GM23338 (cell line): Measurements from ENCODE around the gene CIAO1. TPM values are rescaled to one million over a fixed set of nuclear protein-coding genes. Genes with fewer than 3 reads are reported as not detected.

Experiments used
- ATAC-seq: fragments of 200-7000 bp; cut with Tn5 transposase; 3 replicates; pipeline ENCODE4 v1.9.1; 2020
- DNase-seq: peaks from one replicate; pipeline ENCODE4 v3.0.0-alpha.2; 2015; ENCODE audit warnings: low spot score
- H2AFZ ChIP-seq: fragments of 200-600 bp; sonication (generic); 2 replicates; pipeline ENCODE4 v1.8.0; 2016; ENCODE audit warnings: antibody characterized with exemption, mild to moderate bottlenecking, moderate library complexity
- H3F3A ChIP-seq: fragments of 200-600 bp; sonication (generic); replicated peaks from 2 replicates; pipeline ENCODE4 v1.8.0; 2017; ENCODE audit warnings: antibody characterized with exemption, mixed run types, low read depth
- H3K27ac ChIP-seq: fragments of 200-600 bp; sonication (generic); 2 replicates; pipeline ENCODE4 v1.6.1; 2016; ENCODE audit warnings: low read depth
- H3K27me3 ChIP-seq: fragments of 200-600 bp; sonication (generic); 2 replicates; pipeline ENCODE4 v1.8.0; 2016; ENCODE audit warnings: mild to moderate bottlenecking, mixed run types, moderate library complexity; ENCODE audit not compliant: insufficient read depth
- H3K36me3 ChIP-seq: fragments of 200-600 bp; sonication (generic); 2 replicates; pipeline ENCODE4 v1.8.0; 2016; ENCODE audit warnings: mild to moderate bottlenecking; ENCODE audit not compliant: insufficient read depth
- H3K4me1 ChIP-seq: fragments of 200-600 bp; sonication (generic); 2 replicates; pipeline ENCODE4 v1.8.0; 2016; ENCODE audit warnings: mild to moderate bottlenecking, moderate library complexity; ENCODE audit not compliant: insufficient read depth
- H3K4me2 ChIP-seq: fragments of 200-600 bp; sonication (generic); 2 replicates; pipeline ENCODE4 v1.7.1; 2017; ENCODE audit warnings: mixed run types
- H3K4me3 ChIP-seq: fragments of 200-600 bp; sonication (generic); 2 replicates; pipeline ENCODE4 v1.6.1; 2016; ENCODE audit warnings: mixed run types
- H3K79me2 ChIP-seq: fragments of 200-600 bp; sonication (generic); replicated peaks from 2 replicates; pipeline ENCODE4 v1.8.0; 2017; ENCODE audit warnings: mild to moderate bottlenecking; ENCODE audit not compliant: insufficient read depth
- H3K9me2 ChIP-seq: fragments of 200-600 bp; sonication (generic); 2 replicates; pipeline ENCODE4 v1.8.0; 2017; ENCODE audit not compliant: insufficient read depth
- H4K20me1 ChIP-seq: fragments of 200-600 bp; sonication (generic); replicated peaks from 2 replicates; pipeline ENCODE4 v1.8.0; 2017; ENCODE audit warnings: mild to moderate bottlenecking; ENCODE audit not compliant: insufficient read depth
- H3K27ac Mint-ChIP-seq: 2 replicates; pipeline ENCODE4 v1.8.0; 2020; ENCODE audit warnings: inconsistent platforms, mild to moderate bottlenecking, moderate library complexity, mixed read lengths
- H3K27me3 Mint-ChIP-seq: 3 replicates; pipeline ENCODE4 v1.8.0; 2022; ENCODE audit warnings: low read depth, mild to moderate bottlenecking, moderate library complexity, mixed read lengths, inconsistent platforms; ENCODE audit not compliant: insufficient read depth, poor library complexity
- H3K36me3 Mint-ChIP-seq: 3 replicates; pipeline ENCODE4 v1.8.0; 2021; ENCODE audit warnings: low read depth, mild to moderate bottlenecking, inconsistent platforms, moderate library complexity, mixed read lengths
- H3K4me1 Mint-ChIP-seq: 3 replicates; pipeline ENCODE4 v1.8.0; 2020; ENCODE audit warnings: mild to moderate bottlenecking, inconsistent platforms, mixed read lengths
- H3K4me3 Mint-ChIP-seq: 3 replicates; pipeline ENCODE4 v1.8.0; 2021; ENCODE audit warnings: moderate library complexity, mild to moderate bottlenecking, inconsistent platforms, mixed read lengths
- H3K9me3 Mint-ChIP-seq: 3 replicates; pipeline ENCODE4 v1.8.0; 2020; ENCODE audit warnings: moderate library complexity, mild to moderate bottlenecking, inconsistent platforms, mixed read lengths
- CREB1 ChIP-seq: fragments of 250-450 bp; sonication (Bioruptor Pico); IDR thresholded peaks from 2 replicates; pipeline ENCODE4 v1.5.0; 2020; ENCODE audit warnings: low read depth, mild to moderate bottlenecking, moderate library complexity
- EZH2 ChIP-seq: fragments of 200-600 bp; sonication (generic); IDR thresholded peaks from one replicate; pipeline ENCODE4 v1.8.0; 2017; ENCODE audit warnings: antibody characterized with exemption, mild to moderate bottlenecking, low read depth; ENCODE audit not compliant: unreplicated experiment
- EZH2phosphoT487 ChIP-seq: fragments of 200-600 bp; sonication (generic); IDR thresholded peaks from one replicate; pipeline ENCODE4 v1.8.1; 2018; ENCODE audit warnings: antibody characterized with exemption; ENCODE audit not compliant: unreplicated experiment
- JUNB ChIP-seq: IDR thresholded peaks from one replicate; pipeline ENCODE4 v1.6.1; 2016; ENCODE audit warnings: antibody characterized with exemption; ENCODE audit not compliant: unreplicated experiment
- NANOG ChIP-seq: IDR thresholded peaks from 2 replicates; pipeline ENCODE4 v1.6.1; 2016; ENCODE audit warnings: antibody characterized with exemption, borderline replicate concordance
- POLR2AphosphoS5 ChIP-seq: IDR thresholded peaks from 2 replicates; pipeline ENCODE4 v1.6.1; 2016; ENCODE audit warnings: antibody characterized with exemption, low read depth
- STAT1 ChIP-seq: IDR thresholded peaks from one replicate; pipeline ENCODE4 v1.6.1; 2016; ENCODE audit warnings: antibody characterized with exemption; ENCODE audit not compliant: unreplicated experiment
- ZNF114 ChIP-seq: fragments of 250-450 bp; sonication (Bioruptor Pico); IDR thresholded peaks from 2 replicates; pipeline ENCODE4 v1.5.0; 2020; ENCODE audit warnings: mild to moderate bottlenecking, moderate library complexity
- ZNF331 ChIP-seq: fragments of 250-450 bp; sonication (Bioruptor Pico); IDR thresholded peaks from 2 replicates; pipeline ENCODE4 v1.5.0; 2020; ENCODE audit warnings: low read depth, mild to moderate bottlenecking, moderate library complexity
- polyA plus RNA-seq: library from polyadenylated mRNA; unstranded; fragments of >200 nt; fragmentation: Nextera tagmentation; extraction: Ambion mirVana; gene quantifications from 2 replicates; pipeline ENCODE4 v1.2.1, GENCODE V29; 2016
- total RNA-seq: library from RNA; depleted of rRNA; stranded (reverse); fragments of >200 nt; shearing (Covaris generic); gene quantifications from 2 replicates; pipeline ENCODE4 v1.2.3, GENCODE V29; 2014
- TF ChIP-seq, protein P1 (sequence below): IDR thresholded peaks from one replicate; pipeline ENCODE4 v1.6.1; 2018; ENCODE audit warnings: antibody characterized with exemption; ENCODE audit not compliant: unreplicated experiment
- TF ChIP-seq, protein P2 (sequence below), 2 experiments: fragments of 200-600 bp in 1 of 2; sonication (generic) in 1 of 2; conservative IDR thresholded peaks; 2 replicates each; pipeline versions ENCODE4 v1.5.1 to v1.6.1; 2016 to 2017; ENCODE audit warnings: antibody characterized with exemption in 2 of 2, low read depth in 2 of 2, mild to moderate bottlenecking in 2 of 2, moderate library complexity in 1 of 2
- TF ChIP-seq, protein P3 (sequence below): fragments of 250-450 bp; sonication (Bioruptor Pico); IDR thresholded peaks from 2 replicates; pipeline ENCODE4 v1.5.0; 2020; ENCODE audit warnings: mild to moderate bottlenecking, moderate library complexity
- TF ChIP-seq, protein P4 (sequence below): IDR thresholded peaks from 2 replicates; pipeline ENCODE4 v1.6.1; 2016; ENCODE audit warnings: antibody characterized with exemption

CIAO1 gene
- total and polyA plus RNA-seq, 2 experiments from 2014 or later: 48.8 to 119 TPM

DNA sequence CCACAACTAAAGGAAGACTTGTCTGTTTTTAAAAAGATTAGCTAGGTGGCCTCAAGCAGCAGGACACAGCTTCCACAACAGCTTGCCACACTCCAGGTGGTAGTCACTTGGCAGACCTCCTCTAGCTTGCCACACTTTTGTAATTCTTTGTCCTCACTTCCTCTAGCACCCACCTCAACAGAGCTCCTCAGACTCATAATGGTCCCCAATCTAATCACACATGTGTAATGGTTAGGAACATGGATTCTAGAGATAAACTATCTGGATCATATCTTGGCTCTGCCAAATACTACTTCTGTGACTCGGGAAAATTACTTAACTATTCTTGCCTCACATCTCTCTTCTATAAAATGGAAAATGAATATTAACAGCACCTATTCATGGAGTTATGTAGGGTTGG is 35.8 kb downstream of the CIAO1 start:
- Histone ChIP-seq H3F3A (no peaks in the 10 kb centered on the region; the same call in 1 of the 2 replicates), H3K79me2 (peaks cover 38% of the 10 kb centered on the region), H3K9me2 (no peaks in the 10 kb centered on the region), H2AFZ (no peak overlapping the region), H3K27me3 (no peaks in the 10 kb centered on the region), H4K20me1 (peaks cover 14% of the 10 kb centered on the region), H3K27ac (no peak overlapping the region), H3K4me1 (no peaks in the 10 kb centered on the region; the same call in 1 of the 2 replicates), H3K4me3 (no peak overlapping the region), H3K36me3 (peaks cover 69% of the 10 kb centered on the region), H3K4me2 (no peak overlapping the region)
- no peak overlapping the region for H3K27ac Mint-ChIP-seq
- TF ChIP-seq NANOG (no peak), ZNF331 (no peak), CREB1 (CRISPR knock-in tag) (no peak), JUNB (no peak), EZH2 (no peak), STAT1 (no peak), EZH2phosphoT487 (no peak), POLR2AphosphoS5 (no peak), ZNF114 (CRISPR knock-in tag) (no peak)
- TF ChIP-seq, protein P1, sequence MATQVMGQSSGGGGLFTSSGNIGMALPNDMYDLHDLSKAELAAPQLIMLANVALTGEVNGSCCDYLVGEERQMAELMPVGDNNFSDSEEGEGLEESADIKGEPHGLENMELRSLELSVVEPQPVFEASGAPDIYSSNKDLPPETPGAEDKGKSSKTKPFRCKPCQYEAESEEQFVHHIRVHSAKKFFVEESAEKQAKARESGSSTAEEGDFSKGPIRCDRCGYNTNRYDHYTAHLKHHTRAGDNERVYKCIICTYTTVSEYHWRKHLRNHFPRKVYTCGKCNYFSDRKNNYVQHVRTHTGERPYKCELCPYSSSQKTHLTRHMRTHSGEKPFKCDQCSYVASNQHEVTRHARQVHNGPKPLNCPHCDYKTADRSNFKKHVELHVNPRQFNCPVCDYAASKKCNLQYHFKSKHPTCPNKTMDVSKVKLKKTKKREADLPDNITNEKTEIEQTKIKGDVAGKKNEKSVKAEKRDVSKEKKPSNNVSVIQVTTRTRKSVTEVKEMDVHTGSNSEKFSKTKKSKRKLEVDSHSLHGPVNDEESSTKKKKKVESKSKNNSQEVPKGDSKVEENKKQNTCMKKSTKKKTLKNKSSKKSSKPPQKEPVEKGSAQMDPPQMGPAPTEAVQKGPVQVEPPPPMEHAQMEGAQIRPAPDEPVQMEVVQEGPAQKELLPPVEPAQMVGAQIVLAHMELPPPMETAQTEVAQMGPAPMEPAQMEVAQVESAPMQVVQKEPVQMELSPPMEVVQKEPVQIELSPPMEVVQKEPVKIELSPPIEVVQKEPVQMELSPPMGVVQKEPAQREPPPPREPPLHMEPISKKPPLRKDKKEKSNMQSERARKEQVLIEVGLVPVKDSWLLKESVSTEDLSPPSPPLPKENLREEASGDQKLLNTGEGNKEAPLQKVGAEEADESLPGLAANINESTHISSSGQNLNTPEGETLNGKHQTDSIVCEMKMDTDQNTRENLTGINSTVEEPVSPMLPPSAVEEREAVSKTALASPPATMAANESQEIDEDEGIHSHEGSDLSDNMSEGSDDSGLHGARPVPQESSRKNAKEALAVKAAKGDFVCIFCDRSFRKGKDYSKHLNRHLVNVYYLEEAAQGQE: no peak
- TF ChIP-seq, protein P2, sequence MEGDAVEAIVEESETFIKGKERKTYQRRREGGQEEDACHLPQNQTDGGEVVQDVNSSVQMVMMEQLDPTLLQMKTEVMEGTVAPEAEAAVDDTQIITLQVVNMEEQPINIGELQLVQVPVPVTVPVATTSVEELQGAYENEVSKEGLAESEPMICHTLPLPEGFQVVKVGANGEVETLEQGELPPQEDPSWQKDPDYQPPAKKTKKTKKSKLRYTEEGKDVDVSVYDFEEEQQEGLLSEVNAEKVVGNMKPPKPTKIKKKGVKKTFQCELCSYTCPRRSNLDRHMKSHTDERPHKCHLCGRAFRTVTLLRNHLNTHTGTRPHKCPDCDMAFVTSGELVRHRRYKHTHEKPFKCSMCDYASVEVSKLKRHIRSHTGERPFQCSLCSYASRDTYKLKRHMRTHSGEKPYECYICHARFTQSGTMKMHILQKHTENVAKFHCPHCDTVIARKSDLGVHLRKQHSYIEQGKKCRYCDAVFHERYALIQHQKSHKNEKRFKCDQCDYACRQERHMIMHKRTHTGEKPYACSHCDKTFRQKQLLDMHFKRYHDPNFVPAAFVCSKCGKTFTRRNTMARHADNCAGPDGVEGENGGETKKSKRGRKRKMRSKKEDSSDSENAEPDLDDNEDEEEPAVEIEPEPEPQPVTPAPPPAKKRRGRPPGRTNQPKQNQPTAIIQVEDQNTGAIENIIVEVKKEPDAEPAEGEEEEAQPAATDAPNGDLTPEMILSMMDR (conservative IDR thresholded peaks at IDR 0.05; ENCODE audit: low read depth in 2 of 2): no peak
- TF ChIP-seq, protein P3, sequence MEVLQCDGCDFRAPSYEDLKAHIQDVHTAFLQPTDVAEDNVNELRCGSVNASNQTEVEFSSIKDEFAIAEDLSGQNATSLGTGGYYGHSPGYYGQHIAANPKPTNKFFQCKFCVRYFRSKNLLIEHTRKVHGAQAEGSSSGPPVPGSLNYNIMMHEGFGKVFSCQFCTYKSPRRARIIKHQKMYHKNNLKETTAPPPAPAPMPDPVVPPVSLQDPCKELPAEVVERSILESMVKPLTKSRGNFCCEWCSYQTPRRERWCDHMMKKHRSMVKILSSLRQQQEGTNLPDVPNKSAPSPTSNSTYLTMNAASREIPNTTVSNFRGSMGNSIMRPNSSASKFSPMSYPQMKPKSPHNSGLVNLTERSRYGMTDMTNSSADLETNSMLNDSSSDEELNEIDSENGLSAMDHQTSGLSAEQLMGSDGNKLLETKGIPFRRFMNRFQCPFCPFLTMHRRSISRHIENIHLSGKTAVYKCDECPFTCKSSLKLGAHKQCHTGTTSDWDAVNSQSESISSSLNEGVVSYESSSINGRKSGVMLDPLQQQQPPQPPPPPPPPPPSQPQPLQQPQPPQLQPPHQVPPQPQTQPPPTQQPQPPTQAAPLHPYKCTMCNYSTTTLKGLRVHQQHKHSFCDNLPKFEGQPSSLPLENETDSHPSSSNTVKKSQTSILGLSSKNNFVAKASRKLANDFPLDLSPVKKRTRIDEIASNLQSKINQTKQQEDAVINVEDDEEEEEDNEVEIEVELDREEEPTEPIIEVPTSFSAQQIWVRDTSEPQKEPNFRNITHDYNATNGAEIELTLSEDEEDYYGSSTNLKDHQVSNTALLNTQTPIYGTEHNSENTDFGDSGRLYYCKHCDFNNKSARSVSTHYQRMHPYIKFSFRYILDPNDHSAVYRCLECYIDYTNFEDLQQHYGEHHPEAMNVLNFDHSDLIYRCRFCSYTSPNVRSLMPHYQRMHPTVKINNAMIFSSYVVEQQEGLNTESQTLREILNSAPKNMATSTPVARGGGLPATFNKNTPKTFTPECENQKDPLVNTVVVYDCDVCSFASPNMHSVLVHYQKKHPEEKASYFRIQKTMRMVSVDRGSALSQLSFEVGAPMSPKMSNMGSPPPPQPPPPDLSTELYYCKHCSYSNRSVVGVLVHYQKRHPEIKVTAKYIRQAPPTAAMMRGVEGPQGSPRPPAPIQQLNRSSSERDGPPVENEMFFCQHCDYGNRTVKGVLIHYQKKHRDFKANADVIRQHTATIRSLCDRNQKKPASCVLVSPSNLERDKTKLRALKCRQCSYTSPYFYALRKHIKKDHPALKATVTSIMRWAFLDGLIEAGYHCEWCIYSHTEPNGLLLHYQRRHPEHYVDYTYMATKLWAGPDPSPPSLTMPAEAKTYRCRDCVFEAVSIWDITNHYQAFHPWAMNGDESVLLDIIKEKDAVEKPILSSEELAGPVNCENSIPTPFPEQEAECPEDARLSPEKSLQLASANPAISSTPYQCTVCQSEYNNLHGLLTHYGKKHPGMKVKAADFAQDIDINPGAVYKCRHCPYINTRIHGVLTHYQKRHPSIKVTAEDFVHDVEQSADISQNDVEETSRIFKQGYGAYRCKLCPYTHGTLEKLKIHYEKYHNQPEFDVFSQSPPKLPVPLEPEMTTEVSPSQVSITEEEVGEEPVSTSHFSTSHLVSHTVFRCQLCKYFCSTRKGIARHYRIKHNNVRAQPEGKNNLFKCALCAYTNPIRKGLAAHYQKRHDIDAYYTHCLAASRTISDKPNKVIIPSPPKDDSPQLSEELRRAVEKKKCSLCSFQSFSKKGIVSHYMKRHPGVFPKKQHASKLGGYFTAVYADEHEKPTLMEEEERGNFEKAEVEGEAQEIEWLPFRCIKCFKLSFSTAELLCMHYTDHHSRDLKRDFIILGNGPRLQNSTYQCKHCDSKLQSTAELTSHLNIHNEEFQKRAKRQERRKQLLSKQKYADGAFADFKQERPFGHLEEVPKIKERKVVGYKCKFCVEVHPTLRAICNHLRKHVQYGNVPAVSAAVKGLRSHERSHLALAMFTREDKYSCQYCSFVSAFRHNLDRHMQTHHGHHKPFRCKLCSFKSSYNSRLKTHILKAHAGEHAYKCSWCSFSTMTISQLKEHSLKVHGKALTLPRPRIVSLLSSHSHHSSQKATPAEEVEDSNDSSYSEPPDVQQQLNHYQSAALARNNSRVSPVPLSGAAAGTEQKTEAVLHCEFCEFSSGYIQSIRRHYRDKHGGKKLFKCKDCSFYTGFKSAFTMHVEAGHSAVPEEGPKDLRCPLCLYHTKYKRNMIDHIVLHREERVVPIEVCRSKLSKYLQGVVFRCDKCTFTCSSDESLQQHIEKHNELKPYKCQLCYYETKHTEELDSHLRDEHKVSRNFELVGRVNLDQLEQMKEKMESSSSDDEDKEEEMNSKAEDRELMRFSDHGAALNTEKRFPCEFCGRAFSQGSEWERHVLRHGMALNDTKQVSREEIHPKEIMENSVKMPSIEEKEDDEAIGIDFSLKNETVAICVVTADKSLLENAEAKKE: no peak
- TF ChIP-seq, protein P4, sequence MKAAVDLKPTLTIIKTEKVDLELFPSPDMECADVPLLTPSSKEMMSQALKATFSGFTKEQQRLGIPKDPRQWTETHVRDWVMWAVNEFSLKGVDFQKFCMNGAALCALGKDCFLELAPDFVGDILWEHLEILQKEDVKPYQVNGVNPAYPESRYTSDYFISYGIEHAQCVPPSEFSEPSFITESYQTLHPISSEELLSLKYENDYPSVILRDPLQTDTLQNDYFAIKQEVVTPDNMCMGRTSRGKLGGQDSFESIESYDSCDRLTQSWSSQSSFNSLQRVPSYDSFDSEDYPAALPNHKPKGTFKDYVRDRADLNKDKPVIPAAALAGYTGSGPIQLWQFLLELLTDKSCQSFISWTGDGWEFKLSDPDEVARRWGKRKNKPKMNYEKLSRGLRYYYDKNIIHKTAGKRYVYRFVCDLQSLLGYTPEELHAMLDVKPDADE: no peak
- no peaks in the 10 kb centered on the region for H3K27me3 Mint-ChIP-seq
- peaks cover 17% of the 10 kb centered on the region for H3K4me1 Mint-ChIP-seq
- DNase-seq: no peak
- H3K9me3 Mint-ChIP-seq: no peaks in the 10 kb centered on the region
- no peak overlapping the region for H3K4me3 Mint-ChIP-seq
- ATAC-seq: no peak
- peaks cover 75% of the 10 kb centered on the region for H3K36me3 Mint-ChIP-seq
